PC-3 (cell line): Measurements from ENCODE around the gene GLOD5.

Source experiments
- CTCF ChIP-seq: fragments of 300-600 bp; sonication (generic); conservative IDR thresholded peaks from 2 replicates; pipeline ENCODE4 v1.5.1; 2017; ENCODE audit warnings: antibody characterized with exemption, low read depth, mild to moderate bottlenecking, low read length
- EZH2phosphoT487 ChIP-seq: fragments of 300-600 bp; sonication (generic); IDR thresholded peaks from 2 replicates; pipeline ENCODE4 v1.6.1; 2018; ENCODE audit warnings: mild to moderate bottlenecking, antibody characterized with exemption, low read length, borderline replicate concordance

- TF ChIP-seq CTCF = no peak
- TF ChIP-seq EZH2phosphoT487 = no peak
Observed at GRCh38 chrX:48779399-48779798, 17.9 kb downstream of the GLOD5 start.
